HepG2 (cell line): ENCODE results near the gene TMEM174.

Experiments
- ELF4 ChIP-seq: sonication (generic); formaldehyde crosslinking; IDR thresholded peaks from 2 replicates; pipeline ENCODE4 v1.5.0; 2020; ENCODE audit warnings: missing genetic modification reagents, mild to moderate bottlenecking, moderate library complexity, borderline replicate concordance
- HCFC1 ChIP-seq: fragments of 150-350 bp; IDR thresholded peaks from 2 replicates; pipeline ENCODE4 v1.6.1; 2014; ENCODE audit warnings: low read depth, low read length
- HNF1A ChIP-seq, 2 experiments: sonication (generic) in 1 of 2; formaldehyde crosslinking in 1 of 2; IDR thresholded peaks; 2 replicates each; pipeline versions ENCODE4 v1.4.0 to v1.6.1; 2016 to 2020; ENCODE audit warnings: borderline replicate concordance in 1 of 2, low read depth in 1 of 2, mild to moderate bottlenecking in 1 of 2, missing genetic modification reagents in 1 of 2
- IRF1 ChIP-seq: sonication (generic); formaldehyde crosslinking; IDR thresholded peaks from 2 replicates; pipeline ENCODE4 v1.4.0; 2020; ENCODE audit warnings: low read depth, mild to moderate bottlenecking, missing genetic modification reagents
- NFIB ChIP-seq: sonication (generic); formaldehyde crosslinking; IDR thresholded peaks from 2 replicates; pipeline ENCODE4 v1.9.0; 2021; ENCODE audit warnings: missing genetic modification reagents, mild to moderate bottlenecking, borderline replicate concordance
- POLR2A ChIP-seq, 2 experiments: IDR thresholded peaks; 2 replicates each; pipeline ENCODE4 v1.6.1; 2011; ENCODE audit warnings: low read depth in 2 of 2, low read length in 2 of 2, mild to moderate bottlenecking in 1 of 2, moderate library complexity in 1 of 2; ENCODE audit not compliant: insufficient read depth in 1 of 2
- POLR2AphosphoS5 ChIP-seq: IDR thresholded peaks from 2 replicates; pipeline ENCODE4 v1.6.1; 2012; ENCODE audit warnings: low read depth, low read length
- YY1 ChIP-seq: IDR thresholded peaks from 2 replicates; pipeline ENCODE4 v1.6.1; 2011; ENCODE audit warnings: low read length, low read depth, moderate library complexity, mild to moderate bottlenecking; ENCODE audit not compliant: insufficient read depth, insufficient replicate concordance
- ZFP36 ChIP-seq: fragments of 150-350 bp; IDR thresholded peaks from 2 replicates; pipeline ENCODE4 v1.6.1; 2018; ENCODE audit warnings: borderline replicate concordance, low read length, low read depth; ENCODE audit not compliant: partially characterized antibody
- ZNF292 ChIP-seq: sonication (generic); formaldehyde crosslinking; IDR thresholded peaks from 2 replicates; pipeline ENCODE4 v1.8.1; 2022; ENCODE audit warnings: mild to moderate bottlenecking, low read depth, missing genetic modification reagents, borderline replicate concordance

- no peak for TF ChIP-seq HCFC1
- TF ChIP-seq NFIB (CRISPR knock-in tag), result no peak
- TF ChIP-seq ELF4 (CRISPR knock-in tag), result no peak
- no peak for TF ChIP-seq ZNF292
- TF ChIP-seq YY1, result no peak
- TF ChIP-seq POLR2A (IDR thresholded peaks at IDR 0.05; ENCODE audit: insufficient read depth in 1 of 2, low read depth in 2 of 2, low read length in 2 of 2), result no peak
- no peak for TF ChIP-seq ZFP36
- no peak for TF ChIP-seq IRF1 (CRISPR knock-in tag)
- TF ChIP-seq POLR2AphosphoS5, result no peak
- TF ChIP-seq HNF1A (IDR thresholded peaks at IDR 0.05; ENCODE audit: low read depth), result no peak
- no peak for TF ChIP-seq HNF1A (CRISPR knock-in tag; IDR thresholded peaks at IDR 0.05; ENCODE audit: borderline replicate concordance)
These were observed 22.1 kb upstream of the TMEM174 start for GRCh38 chr5:73150876-73151275.
